Retinal pigment epithelial cell (primary cell): Measurements from ENCODE around the gene ENKUR.
"Not testable (repeated sequence)": the region's sequence is repeated elsewhere in the genome, so short reads cannot be mapped to it uniquely, and the experiment has no call there.

Source experiments
- DNase-seq: peaks from one replicate; pipeline ENCODE4 v3.0.0-alpha.2; 2010; ENCODE audit warnings: low read depth
- H3K4me3 ChIP-seq: 2 replicates; pipeline ENCODE4 v1.5.1; 2011; ENCODE audit warnings: mild to moderate bottlenecking, low read length, control low read depth, moderate library complexity
- TF ChIP-seq, protein P1 (sequence below): conservative IDR thresholded peaks from 2 replicates; pipeline ENCODE4 v1.5.1; 2011; ENCODE audit warnings: low read depth, low read length, control low read depth, inconsistent platforms

ENKUR gene

DNA sequence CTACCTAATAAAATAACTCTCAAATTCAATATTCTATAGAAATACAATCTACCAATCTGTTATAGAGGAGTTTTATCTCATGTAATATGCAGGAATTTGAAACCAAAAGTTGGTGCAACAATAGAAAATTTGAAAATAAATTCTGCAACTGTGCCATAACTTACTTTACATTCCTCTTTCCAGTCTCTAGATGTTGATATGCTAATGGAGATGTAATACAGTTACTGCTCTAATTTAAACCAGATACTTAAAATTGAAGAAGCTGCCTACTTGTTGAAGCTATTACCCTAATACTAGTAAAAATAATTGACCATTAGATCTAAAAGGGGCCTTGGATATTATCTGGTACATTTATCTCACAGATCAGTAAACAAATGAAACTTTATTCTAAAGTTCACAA is 1.4 kb downstream of the ENKUR start:
- TF ChIP-seq, protein P1, sequence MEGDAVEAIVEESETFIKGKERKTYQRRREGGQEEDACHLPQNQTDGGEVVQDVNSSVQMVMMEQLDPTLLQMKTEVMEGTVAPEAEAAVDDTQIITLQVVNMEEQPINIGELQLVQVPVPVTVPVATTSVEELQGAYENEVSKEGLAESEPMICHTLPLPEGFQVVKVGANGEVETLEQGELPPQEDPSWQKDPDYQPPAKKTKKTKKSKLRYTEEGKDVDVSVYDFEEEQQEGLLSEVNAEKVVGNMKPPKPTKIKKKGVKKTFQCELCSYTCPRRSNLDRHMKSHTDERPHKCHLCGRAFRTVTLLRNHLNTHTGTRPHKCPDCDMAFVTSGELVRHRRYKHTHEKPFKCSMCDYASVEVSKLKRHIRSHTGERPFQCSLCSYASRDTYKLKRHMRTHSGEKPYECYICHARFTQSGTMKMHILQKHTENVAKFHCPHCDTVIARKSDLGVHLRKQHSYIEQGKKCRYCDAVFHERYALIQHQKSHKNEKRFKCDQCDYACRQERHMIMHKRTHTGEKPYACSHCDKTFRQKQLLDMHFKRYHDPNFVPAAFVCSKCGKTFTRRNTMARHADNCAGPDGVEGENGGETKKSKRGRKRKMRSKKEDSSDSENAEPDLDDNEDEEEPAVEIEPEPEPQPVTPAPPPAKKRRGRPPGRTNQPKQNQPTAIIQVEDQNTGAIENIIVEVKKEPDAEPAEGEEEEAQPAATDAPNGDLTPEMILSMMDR = no peak
- no peak for DNase-seq
- no peak overlapping the region for H3K4me3 ChIP-seq

DNA sequence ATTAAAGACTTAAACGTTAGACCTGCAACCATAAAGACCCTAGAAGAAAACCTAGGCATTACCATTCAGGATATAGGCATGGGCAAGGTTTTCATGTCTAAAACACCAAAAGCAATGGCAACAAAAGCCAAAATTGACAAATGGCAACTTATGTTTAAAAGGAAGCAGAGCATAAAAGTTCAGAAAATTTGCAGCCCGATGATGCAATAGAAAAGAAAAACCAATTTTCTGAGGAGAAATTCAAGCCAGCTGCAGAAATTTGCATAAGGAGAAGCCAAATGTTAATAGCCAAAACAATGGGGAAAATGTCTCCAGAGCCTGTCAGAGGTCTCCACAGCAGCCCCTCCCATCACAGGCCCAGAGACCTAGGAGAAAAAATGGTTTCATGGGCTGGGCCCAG is 4.4 kb downstream of the ENKUR start:
- not testable (repeated sequence) for DNase-seq, H3K4me3 ChIP-seq

DNA sequence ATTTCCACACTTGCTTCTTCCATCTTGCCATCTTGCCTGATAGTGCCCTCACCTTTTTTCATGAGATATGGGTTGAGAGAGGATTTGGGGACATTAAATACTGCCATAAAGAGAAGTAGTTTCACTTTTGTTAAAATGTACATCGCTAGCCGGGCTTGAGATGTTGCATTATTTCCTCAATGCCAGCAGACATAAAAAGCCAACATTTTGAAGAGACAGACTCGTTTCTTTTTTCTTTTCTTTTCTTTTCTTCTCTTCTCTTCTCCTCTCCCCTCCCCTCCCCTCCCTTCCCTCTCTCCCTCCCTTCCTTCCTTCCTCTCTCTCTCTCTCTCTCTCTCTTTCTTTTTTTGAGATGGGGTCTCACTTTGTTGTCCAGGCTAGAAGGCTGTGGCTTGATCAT is 17.9 kb downstream of the ENKUR start:
- no peak overlapping the region for H3K4me3 ChIP-seq
- TF ChIP-seq, protein P1 = no peak
- DNase-seq = no peak

DNA sequence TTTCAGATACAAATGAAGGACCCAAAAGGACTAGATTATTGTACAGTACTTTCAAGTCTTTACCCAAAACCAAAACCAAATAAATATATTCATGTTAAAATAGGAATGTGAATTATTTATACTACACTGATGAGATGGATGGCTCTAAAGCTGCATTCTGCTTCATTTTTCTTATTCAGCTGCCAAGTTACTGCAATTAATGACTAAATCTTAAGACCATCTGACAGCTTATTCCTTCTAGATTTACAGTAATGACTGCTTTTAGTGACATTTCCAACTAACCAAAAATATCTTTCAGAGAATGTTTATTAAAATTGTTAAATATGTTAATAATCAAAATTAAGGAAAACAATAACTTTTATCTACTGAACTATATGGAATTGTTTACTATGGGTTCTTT is 20.9 kb downstream of the ENKUR start:
- H3K4me3 ChIP-seq = no peak overlapping the region
- TF ChIP-seq, protein P1 = no peak
- DNase-seq = no peak

DNA sequence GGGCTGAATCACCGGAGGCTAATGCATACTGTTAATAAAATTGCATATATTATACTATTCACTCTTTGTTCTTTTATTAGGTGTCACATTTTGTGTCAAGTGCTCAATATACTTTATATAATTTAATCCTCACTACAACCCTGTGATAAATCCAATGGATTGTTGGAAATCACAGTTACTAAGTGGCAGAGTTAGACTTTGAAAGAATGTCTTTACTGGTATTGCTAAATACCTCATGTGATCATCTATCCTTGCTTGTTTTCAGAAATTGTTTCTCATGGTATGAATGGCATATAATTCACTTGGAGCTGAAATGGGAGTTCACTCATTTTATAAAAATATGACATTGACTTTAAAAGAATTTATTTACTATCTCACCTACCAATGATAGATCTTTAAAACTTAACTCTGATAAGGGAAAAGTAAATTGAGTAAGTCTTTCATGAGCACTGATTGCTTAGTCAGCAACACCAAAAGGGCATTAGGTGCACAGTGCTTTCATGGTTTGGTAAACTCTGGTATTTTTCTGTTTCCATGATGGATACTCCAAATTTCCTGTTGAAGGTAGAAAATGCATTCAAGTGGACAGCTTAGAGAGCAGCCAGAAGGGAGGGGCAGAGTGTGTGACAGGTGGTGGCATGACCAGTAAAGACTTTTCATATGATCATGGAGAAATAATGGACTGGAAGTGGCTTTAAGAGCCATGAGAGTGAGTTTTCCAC is 22.6 kb downstream of the ENKUR start:
- TF ChIP-seq, protein P1 = no peak
- no peak overlapping the region for H3K4me3 ChIP-seq
- no peak for DNase-seq

DNA sequence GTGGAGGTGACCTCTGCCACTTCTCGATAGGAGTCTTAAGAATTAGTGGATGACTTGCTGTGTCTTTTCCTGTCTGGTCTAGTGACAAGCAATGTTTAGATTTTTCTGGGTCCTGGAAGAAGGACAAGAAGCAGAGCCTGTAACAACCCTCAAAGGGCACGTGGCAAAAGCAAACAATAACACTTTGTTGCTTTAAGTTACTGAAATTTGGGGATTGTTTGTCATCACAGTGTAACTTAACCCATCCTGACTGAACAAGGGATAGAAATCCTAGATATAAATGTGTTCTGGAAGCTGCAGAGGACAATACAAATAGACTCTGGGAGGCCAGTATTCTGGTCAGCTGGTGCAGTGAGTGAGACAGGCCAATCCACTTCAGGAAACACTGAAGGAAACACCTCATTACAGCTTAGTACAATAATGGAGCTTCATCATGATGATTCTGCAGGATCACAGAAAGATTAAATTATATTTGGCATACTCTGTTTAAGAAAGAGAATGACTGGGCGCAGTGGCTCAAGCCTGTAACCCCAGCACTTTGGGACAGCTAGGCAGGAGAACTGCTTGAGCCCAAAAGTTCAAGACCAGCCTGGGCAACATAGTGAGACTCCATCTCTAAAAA is 23.3 kb downstream of the ENKUR start:
- DNase-seq = no peak
- no peak overlapping the region for H3K4me3 ChIP-seq

DNA sequence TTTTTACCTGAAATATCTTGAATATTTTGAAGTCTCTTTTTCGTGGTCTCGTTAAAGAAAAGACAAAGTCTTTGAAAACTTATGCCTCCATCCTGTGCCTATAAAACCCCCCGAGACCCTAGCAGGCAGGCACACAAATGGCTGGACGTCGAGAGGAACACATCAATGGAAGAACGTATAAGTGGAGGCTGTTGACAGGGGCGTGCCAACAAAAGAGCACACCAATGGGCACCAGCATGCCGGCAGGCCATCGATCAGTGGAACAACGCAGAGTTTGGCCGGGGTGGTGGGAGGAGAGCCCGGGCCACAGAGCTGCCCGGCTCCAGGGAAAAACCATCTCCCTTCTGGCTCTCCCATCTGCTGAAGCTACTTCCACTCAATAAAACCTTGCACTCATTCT is 24.7 kb downstream of the ENKUR start:
- H3K4me3 ChIP-seq = no peak overlapping the region
- TF ChIP-seq, protein P1 = no peak
- no peak for DNase-seq

More for the DNA sequence above, 23.3 kb downstream of the ENKUR start:
- TF ChIP-seq, protein P1 = no peak
